ENCODE data around the gene NCEH1.
"Not testable (repeated sequence)": the region's sequence is repeated elsewhere in the genome, so short reads cannot be mapped to it uniquely, and the experiment has no call there.

Gene NCEH1

GRCh38 chr3:172707967-172708366, 2.9 kb downstream of the NCEH1 start:
- no peak for DNase-seq

GRCh38 chr3:172707030-172707429, 3.8 kb downstream of the NCEH1 start:
- no peak for DNase-seq

GRCh38 chr3:172705170-172705569, 5.7 kb downstream of the NCEH1 start:
- DNase-seq, result no peak

GRCh38 chr3:172704001-172704400, 6.9 kb downstream of the NCEH1 start:
- DNase-seq, result no peak

GRCh38 chr3:172702731-172703130, 8.1 kb downstream of the NCEH1 start:
- DNase-seq, result not testable (repeated sequence)

- DNase-seq, result no peak
Observed at GRCh38 chr3:172702256-172702655, 8.6 kb downstream of the NCEH1 start.

GRCh38 chr3:172701751-172702150, 9.1 kb downstream of the NCEH1 start:
- no peak for DNase-seq

GRCh38 chr3:172700936-172701455, 9.9 kb downstream of the NCEH1 start:
- DNase-seq, result no peak

- no peak for DNase-seq
Observed at GRCh38 chr3:172700256-172700655, 10.6 kb downstream of the NCEH1 start.

GRCh38 chr3:172699031-172699430, 11.8 kb downstream of the NCEH1 start:
- no peak for DNase-seq

GRCh38 chr3:172698631-172699030, 12.2 kb downstream of the NCEH1 start:
- no peak for DNase-seq

GRCh38 chr3:172697558-172697957, 13.3 kb downstream of the NCEH1 start:
- no peak for DNase-seq

- no peak for DNase-seq
Observed at GRCh38 chr3:172696357-172696756, 14.5 kb downstream of the NCEH1 start.

- DNase-seq, result no peak
Observed at GRCh38 chr3:172694573-172695246, 16.2 kb downstream of the NCEH1 start.

GRCh38 chr3:172692751-172693338, 18.0 kb downstream of the NCEH1 start:
- no peak for DNase-seq

- no peak for DNase-seq
Observed at GRCh38 chr3:172690936-172691335, 19.9 kb downstream of the NCEH1 start.

- no peak for DNase-seq
Observed at GRCh38 chr3:172688588-172688987, 22.3 kb downstream of the NCEH1 start.

- peak in 1 of 3 experiments; percentile 17 for DNase-seq
Observed at GRCh38 chr3:172687501-172687900, 23.4 kb downstream of the NCEH1 start.

- no peak for DNase-seq
Observed at GRCh38 chr3:172685331-172686214, 25.3 kb downstream of the NCEH1 start.

GRCh38 chr3:172680684-172681083, 30.2 kb downstream of the NCEH1 start:
- DNase-seq, result no peak

- no peak for DNase-seq
Observed at GRCh38 chr3:172679599-172679998, 31.3 kb downstream of the NCEH1 start.

GRCh38 chr3:172678068-172678467, 32.8 kb downstream of the NCEH1 start:
- peak in 1 of 3 experiments; percentile 28 for DNase-seq

GRCh38 chr3:172676196-172676922, 34.5 kb downstream of the NCEH1 start:
- DNase-seq, result no peak

Data from NCI-H1417 (cell line).